Measurements from ENCODE around the gene SCG3.

SCG3 gene

DNA sequence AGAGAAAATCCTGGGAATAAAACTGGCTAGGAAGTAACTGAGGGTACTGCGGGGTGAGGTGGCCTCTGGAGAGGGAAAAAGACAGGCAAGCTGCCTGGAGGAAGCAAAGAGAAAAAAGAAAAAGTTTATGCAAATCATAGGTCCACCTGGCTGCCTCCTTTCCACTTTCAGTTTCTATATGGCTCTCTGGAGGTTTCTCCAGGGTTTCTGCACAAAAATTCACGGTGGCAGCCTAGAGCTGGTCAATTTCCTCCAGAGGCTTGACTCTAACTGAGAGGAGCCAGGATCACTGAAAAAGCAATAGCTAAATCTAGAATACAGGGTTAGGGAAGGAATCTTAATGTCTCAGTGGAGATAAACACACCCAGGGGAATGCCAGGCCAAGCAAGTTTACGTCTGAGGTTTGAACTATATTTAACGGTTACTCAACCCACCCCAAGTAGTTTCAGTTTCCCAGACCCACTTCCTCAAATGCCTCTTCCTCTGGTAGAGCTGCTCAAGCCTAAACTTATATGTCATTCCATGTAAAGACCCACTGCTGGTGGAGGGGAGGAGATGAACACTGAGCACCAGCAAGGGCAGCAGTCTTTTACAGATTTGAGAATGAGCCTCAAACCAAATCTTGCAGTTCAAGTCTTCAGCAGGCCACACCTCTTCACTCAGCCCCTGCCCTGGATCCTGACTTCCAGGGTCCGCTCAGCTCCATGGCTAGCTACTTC lies 50.4 kb downstream of the SCG3 start:
- DNase-seq, result no peak

DNA sequence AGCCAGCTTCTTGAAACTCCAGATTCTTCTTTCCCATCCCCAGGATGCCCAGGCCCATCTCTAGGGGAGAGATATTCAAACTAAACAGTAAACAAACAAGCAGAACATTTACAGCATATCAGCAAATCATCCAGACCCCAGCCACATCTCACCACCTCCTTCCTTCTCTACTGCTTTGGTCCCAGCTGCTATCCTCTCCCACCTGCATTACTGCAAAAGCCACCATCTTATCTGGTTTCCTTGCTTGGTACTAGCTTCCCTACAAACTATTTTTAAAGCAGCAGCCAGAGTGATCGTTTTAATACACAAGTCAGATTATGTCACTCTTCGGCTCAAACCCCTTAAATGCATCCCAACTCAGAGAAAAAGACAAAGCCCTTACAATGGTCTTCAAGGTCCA lies 51.3 kb downstream of the SCG3 start:
- DNase-seq, result no peak

DNA sequence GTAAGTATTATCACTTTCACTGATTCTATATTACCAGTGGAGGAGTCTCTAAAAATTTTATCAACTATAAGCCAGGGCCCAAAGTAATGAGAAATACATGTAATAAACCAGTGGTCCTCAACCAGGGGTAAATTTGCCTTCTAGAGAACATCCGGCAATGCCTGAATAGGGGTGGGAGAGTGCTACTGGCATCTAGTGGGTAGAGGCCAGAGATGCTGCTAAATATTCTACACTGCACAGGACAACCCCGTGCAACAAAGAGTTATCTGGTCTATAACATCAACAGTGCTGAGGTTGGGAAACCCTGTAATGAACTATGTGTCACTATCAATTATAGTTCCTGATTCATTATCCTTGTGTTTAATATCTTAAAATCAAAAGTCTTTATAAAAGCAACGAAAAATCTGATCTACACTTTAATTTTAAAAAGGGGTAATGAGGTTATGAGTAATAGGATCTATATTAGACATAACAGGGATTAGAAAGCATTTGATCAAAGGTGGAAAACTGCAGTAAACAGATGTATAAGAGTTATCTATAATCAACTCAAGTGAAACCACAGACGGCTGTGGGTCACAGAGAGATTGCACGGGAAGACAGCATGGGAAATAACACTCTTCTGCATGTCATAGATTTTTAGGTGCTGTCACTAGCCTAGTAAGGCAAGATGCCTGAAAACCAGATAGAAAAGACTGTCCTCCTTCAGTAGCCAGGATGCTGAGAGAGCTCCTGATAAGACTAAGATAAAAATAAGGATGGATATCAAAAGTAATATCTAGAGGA lies 54.1 kb downstream of the SCG3 start:
- no peak for DNase-seq

DNA sequence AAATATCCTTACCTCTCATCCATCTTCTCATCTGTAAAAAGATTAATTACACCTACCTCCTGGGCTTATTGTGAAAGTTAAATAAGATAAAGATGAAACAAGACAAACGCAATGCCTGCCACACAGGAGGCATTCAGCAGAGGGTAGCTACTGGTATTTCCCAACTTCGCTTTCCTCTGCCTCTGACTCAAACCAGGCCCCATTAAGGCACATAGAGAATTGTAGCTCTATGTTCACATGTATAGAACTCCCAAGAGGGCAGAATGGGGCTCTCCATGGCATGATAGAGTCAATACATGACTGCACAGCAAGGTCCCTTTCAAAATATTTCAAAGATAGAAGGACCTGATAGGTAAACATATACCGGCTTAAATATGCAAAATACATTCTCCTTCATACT lies 54.8 kb downstream of the SCG3 start:
- no peak for DNase-seq

DNA sequence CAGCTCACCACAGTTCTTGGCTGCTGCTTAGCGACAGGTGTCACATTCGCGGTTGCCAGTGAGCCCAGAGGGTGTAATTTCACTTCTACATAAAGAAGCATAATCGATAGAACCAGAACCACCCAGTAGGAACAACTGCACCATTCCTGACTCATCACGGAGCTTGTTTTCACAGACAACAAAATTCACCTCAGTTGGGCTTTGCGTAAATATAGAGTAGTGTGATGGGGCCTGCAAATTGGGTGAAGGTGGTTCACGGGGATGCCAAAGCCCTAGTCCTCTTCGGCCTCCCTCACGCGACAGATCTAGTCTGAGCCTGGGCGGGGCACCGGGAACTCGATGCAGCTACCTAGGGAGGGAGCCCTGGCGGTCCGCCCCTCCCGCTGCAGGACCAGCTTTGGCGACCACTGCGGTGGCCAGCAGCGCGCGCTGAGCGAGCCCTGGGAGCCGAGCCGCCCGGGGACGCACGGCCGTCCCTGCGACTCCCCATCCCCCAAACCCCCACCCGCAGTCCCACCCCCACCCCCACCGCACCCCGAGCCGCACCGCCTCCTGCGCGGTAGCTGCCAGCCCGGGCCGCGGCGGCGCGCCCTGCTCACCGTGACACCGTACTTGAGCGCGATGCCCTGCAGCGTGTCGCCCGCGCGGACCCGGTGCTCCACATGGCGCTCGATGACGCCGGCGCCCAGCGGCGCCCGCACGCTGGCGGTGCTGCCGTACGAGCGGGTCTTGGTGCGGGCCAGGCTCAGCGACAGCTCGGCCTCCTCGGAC lies 55.6 kb downstream of the SCG3 start:
- DNase-seq, result peak; percentile 52

DNA sequence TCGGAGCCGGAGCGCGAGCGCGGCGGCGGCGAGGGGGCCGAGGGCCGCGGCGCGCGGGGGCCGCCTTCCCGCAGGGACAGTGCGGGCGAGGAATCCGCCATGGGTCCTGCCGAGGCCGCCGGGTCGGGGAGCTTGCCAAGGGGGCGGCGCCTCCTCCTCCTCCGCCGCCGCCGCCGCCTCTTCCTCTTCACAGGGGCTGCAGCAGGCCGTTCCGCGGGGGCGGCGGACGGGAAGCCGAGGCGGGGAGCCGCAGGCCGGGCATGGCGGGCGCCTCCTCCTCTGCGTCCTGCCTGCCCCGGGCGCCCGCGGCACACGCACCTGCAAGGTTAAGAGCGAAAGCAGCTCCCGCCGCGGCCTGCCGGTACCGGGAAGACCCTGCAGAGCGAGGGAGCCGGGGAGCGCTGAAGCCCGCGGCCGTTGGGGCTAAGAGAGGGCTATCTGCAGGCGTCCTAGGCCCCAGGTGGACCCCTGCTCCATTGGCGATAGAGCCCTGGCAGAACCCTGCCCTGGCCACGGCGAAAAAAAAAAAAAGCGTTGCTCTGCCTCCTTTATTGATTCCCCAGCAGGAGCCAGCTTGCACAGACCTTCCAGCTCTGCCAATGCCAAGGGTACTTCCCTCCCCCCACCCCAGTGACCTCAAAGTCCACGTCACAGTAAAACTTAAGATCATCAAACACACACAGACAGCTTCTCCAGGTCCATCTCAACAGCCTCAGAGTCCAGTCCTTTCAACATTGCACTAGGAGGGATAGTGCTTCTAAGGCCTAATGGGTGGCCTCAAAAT lies 56.4 kb downstream of the SCG3 start, which contains the start of gene LYSMD2:
LYSMD2 (minus strand) TSS at position 134 of the 784 bp plus-strand sequence; CDS start at position 101, 33 bp downstream.
- peak; percentile 87 for DNase-seq

DNA sequence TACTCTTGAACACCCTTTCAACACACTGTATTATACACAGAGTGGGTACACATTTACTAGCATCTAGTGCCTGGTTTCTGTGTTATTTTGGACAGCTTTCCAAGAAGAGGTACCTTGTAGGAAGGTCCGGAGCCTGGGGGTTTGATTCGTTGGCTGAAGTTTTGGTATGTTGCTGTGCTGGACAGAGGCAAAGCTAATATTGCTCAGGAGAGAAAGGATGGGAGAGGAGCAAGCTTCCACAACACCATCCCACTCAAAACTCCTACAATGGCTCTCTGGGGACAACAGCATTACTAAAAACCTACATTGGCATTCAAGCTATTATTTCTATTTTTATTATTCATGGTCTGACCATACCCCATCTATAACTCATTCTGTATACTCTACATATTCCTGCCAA lies 57.2 kb downstream of the SCG3 start:
- no peak for DNase-seq

DNA sequence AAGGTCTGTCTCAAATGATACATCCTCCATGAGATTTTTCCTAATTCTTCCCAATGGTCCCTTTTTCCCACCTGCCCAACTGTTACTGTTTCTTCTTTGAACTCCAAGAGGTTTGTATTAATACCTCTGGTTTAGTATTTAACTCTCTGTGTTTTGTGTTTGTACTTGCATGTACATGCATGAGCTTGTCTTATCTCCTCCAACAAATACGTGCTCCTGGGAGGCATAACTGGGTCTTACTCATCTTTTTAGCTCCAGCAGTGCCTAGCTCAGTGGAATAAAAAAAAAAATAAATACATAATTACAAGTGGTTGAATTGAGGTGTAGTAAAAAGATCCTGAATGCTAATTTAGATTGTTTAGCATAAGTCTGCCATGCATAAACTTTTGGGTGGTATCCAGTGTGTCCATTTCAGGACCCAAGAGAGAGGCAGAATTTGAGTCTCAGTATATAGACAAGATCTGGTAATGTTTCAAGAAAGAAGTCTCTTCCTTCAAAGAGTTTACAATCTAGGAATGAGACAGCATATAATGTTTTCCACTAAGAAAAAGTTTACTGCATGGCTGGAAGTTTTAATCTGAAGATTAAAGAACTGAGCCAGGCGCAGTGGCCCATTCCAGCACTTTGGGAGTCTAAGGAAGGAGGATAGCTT lies 57.9 kb downstream of the SCG3 start:
- no peak for DNase-seq

DNA sequence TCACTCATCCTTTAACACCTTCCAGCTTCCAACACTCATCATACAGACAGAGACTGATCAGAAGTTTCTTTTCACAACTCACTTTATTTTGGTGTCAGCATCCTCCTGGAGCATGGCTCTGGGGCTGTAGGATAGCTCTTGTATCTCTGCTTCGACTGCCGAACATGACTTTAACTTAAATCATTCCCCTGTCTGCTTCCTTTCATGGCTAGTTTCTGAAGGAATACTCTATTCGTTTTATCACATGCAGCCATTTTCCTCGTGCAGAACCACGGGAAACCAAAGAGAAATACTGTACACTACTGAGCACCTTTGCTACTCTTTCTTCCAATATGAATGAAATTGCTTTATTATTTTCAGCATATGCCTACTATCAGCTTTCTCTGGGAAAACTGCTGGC lies 68.0 kb downstream of the SCG3 start:
- no peak for DNase-seq

DNA sequence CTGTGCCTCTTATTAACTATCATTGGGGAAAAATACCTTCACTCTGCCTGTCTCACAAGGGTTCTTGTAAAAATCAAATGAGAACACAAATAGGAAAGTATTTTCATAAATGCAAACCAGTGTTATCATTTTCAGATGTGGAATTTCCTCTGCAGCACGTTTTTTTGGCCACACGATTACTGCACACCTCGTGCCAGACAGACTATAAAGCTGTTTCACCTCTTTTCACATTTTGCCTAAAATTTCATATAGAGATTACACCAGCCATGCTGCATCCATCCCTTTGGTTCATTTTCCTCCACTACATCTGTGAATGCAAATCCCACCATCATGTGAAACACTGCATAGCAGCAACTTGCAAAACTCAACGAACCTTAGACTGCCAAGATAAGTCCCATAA lies 68.9 kb downstream of the SCG3 start:
- no peak for DNase-seq

DNA sequence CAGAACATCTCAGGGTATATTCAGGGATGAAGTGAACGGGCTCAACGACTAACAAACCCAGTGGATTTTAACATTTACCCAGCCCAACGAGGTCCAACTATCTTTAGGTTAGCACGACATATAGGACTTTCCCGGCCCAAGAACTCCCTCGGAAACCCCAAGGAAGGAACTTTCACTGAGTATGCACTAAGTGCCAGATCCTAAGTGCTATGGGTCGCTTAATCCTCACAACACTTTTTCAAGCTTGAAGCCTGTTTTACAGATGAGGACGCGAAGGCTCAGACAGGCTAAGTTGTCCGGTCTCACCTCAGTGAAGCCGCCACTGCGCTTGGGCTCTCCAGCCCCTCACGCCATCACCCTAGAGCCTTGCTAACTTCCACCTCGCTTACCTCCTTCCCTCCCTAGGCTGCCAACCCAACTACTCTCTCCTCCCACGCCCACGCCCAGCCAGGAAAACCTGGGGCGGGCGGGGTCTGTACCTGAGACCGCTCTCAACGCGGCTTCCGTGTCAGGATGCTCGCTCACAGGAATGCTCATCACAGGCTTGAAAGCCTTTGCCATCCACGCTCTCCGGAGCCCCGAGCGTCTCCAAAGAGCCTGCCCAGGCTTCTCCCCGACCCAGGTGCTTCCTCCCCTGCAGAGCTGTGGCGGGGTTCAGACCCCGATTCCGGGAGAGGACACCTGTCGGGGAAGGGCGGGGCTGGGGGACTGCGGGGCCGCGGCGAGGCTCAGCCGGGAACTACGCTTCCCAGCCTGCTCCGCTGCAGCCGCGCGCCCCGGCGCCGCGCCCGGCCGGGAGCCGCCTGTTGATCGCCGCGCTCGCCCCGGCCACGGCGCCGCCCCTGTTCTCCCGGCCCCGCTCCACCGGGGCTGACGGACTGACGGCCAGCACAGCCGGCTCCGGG lies 69.7 kb downstream of the SCG3 start, which contains the start of gene TMOD2:
TMOD2 (plus strand) TSS at position 806 of the 905 bp plus-strand sequence. CDS start 14,845 bp downstream, outside the sequence.
- peak; percentile 66 for DNase-seq

DNA sequence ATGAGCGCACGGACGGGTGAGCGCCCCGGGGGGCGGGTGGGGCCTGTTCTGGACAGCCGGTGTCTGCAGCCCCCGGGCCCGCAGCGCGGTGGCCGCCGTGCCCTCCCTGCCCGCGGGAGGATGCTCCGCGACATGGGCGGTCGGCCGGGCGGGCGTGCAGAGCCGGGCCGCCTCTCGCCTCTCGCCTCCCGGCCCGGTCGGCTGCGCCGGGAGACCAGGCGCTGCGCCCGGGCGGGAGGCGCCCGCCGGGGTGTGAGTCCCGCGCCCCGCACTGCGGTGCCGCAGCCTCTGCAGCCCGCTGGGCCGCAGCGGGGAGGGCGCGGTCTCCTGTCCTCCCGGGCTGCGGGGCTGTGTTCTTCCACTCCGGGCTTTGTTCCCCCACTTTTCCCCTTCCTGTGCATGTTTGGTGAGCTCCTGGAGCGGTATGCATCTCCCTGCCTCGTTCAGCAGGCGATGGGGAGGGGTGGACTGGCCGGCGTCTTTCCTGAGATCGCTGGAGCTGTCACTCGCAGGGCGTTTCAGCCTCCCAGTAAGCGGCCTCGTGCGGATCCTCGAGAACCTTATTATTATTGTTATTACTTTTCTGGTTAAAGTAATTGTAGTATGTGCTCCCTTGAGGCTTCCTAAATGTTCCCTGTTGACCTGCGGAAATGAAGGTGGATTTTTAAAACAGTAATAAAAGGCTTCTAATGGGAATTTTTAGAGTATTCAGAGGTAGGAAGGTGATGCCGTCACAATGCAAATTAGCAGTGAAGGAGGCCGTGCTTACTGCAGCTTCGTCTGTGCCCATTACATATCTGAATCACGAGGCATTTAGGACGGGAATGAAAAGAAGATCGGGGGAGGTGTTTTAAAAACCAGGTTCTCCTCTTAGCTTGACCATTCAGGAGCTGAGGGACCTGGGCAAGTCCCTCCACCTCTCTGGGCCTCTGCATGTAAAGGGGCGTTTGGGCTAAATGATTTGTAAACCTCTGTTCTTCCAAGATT lies 70.7 kb downstream of the SCG3 start:
- peak; percentile 61 for DNase-seq

DNA sequence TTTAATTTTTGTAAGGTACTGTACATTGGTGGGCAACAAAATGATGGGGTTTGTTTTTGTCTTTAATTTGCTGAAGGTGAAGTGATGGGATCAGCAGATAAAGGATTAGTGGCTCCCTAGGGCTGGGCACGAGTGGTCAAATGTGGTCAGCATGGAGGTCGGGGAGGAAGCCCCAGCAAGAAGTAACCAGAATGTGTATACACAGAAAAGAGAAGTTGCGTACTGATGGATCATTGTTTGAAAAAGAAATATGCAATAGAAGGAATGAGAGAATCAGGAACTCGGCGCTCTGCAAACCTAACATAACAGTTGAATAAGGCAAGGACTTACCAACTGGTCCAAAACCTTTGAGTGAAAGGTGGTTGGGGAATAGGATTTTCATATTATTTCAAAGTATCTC lies 71.6 kb downstream of the SCG3 start:
- DNase-seq, result no peak

DNA sequence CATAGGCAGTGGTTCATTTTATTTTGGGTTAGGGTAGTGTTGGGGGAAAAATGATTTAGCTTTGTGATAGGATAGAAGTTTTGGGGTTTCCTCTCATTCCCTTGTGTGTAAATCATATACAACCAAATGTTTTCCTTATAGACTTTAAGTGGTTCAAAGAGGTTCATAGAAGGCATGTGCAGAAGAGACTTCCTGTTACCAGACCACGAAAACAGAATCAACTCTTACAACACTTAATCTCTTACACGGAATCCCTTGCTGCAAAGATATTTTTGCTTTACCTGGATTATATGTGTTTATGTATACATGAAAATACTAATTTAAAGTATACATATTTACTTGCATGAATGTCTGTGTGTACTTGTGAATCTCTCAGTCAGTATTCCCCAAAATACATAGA lies 73.0 kb downstream of the SCG3 start:
- no peak for DNase-seq

DNA sequence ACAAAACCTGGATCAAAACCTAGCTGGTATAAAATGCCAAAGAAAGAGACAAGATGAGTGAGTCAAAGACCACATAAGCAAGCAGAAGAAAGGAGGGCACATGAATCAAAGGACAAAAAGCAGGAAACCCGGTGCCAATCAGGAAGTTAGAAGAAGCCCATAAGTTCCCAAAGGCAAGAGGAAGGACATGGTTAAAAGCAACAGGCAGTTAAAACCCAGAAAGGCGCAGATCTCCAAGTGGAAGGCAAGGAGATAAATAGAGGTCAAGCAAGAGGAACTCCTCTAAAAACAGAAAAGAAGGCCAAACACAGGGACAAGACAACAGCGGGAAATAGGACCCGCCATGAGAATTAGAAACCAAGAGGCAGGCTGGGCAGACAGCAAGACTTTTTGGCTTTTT lies 74.5 kb downstream of the SCG3 start:
- no peak for DNase-seq

DNA sequence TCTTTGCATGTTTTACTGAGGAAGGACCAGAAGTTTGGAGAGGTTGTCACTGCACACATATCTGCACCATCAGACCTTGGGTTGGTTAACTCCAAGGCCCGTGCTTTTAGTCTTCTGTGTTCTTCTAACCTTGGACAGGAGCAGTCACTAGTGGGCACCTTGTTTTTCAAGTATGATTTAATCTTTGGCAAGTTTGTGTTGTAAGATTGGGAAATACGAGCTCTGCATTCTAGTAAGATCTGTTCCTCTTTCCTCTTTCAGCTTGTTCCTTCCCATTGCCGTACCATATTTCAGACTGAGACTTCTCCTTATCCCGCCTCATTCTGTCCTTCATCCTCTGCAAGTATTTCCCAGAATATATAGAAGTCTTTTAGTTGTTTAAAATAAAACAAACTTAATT lies 75.2 kb downstream of the SCG3 start:
- no peak for DNase-seq

DNA sequence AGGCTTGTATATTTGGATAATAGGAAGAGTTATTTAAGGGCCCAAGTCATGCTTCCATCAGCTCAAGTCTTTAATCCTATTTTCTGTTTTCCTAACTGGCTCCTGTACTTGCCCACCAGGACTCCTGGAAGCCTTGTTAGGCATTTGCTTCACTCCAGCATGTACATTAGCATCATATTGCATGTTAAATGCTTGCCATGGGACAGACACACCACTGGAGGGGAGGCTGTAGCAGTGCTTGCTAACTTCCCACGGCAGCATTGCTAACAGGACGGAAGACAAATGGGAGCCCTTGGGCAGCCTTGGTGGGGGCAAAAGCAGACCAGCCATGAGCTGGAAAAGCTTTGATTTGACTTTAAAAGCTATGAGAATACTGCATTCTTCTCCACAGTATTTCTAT lies 76.1 kb downstream of the SCG3 start:
- no peak for DNase-seq

DNA sequence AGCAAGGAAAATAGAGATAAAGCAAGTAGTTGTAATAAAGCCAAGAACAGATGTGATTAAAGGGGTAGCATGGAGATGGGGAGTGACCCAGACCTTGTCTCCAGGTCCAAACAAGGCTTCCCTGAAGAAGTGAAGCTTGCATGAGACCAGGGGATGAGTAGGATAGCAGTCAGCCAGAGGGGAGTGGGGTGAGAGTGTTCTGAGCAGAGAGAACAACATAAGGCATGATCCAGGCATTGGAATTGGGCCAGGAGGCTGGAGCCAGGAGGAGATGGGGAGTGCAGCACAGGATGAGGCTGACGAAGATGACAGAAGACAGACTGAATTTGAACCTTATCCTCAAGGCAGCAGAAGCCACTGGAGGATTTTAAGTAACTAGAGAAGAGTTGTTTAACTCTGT lies 77.3 kb downstream of the SCG3 start:
- peak; percentile 55 for DNase-seq

DNA sequence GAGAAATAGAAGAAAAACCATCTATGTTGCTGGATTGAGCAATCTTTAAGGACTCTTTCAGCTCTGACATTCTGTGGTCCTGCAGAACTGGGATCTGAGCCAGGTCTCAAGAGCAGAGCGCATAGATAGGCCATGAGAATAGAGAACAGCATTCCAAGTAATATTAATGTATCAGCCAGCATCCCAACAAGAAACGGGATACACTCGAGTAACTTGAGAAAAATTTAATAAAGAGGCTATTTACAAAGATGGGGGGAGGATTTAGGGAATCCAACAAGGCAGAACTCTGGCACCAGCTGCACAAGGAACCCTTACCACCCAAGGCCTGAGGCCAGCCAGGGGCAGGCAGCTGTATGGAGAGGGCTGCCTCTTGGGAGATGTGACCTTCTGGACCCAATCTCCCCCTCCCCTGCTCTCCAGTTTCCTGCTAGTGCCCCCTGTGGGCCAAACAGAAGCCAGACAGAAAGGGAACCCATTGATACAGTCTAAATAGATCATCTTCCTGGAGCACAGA lies 78.3 kb downstream of the SCG3 start:
- no peak for DNase-seq
